CD4-positive, alpha-beta T cell (primary cell): ENCODE results near the gene TRERF1. TPM values are rescaled to one million over a fixed set of nuclear protein-coding genes. Genes with fewer than 3 reads are reported as not detected.

Experiments used
- ATAC-seq: fragments of 200-7000 bp; cut with Tn5 transposase; one replicate; pipeline ENCODE4 v1.10.0; 2022; ENCODE audit warnings: mild to moderate bottlenecking; ENCODE audit not compliant: poor library complexity
- CTCF ChIA-PET: fragments of 350-600 bp; sonication (Branson Sonifier 250); formaldehyde crosslinking; loops from one replicate; lab custom pipeline; 2021; ENCODE audit warnings: antibody characterized with exemption, inconsistent platforms; lab: Charles Lee
- POLR2A ChIA-PET: fragments of 350-600 bp; sonication (Branson Sonifier 250); formaldehyde crosslinking; loops from one replicate; lab custom pipeline; 2021; ENCODE audit warnings: antibody characterized with exemption, inconsistent platforms; lab: Charles Lee
- DNase-seq, 14 experiments: peaks; one replicate each; pipeline ENCODE4 v3.0.0-alpha.2; 2013 to 2020; ENCODE audit warnings: mixed read lengths in 2 of 14
- H3K27ac ChIP-seq, 2 donors: one replicate each; pipeline versions ENCODE4 v1.5.1 to v1.7.0; 2013; ENCODE audit warnings: low read length in 2 of 2, low read depth in 1 of 2, mild to moderate bottlenecking in 1 of 2
- H3K27me3 ChIP-seq, 2 experiments: 1 replicate in 1 of 2; 2 replicates in 1 of 2; pipeline versions ENCODE4 v1.6.1 to v1.7.0; 2013; ENCODE audit warnings: low read length in 2 of 2, control low read depth in 1 of 2, mild to moderate bottlenecking in 1 of 2, moderate library complexity in 1 of 2; ENCODE audit not compliant: insufficient read depth in 2 of 2, control insufficient read depth in 1 of 2
- H3K36me3 ChIP-seq: one replicate; pipeline ENCODE4 v1.6.1; 2013; ENCODE audit warnings: low read length, control low read depth; ENCODE audit not compliant: insufficient read depth
- H3K4me1 ChIP-seq: one replicate; pipeline ENCODE4 v1.6.1; 2013; ENCODE audit warnings: low read length, control low read depth; ENCODE audit not compliant: insufficient read depth
- H3K4me3 ChIP-seq: one replicate; pipeline ENCODE4 v1.5.1; 2013; ENCODE audit warnings: mild to moderate bottlenecking, low read length, moderate library complexity
- H3K9me3 ChIP-seq, 2 experiments: 1 replicate in 1 of 2; 2 replicates in 1 of 2; pipeline versions ENCODE4 v1.6.1 to v1.7.0; 2013; ENCODE audit warnings: low read length in 2 of 2, mild to moderate bottlenecking in 2 of 2, control low read depth in 1 of 2, moderate library complexity in 1 of 2; ENCODE audit not compliant: control insufficient read depth in 1 of 2, insufficient read depth in 1 of 2
- H3K27ac Mint-ChIP-seq: one replicate; pipeline ENCODE4 v1.8.0; 2020; ENCODE audit warnings: mixed read lengths
- H3K27me3 Mint-ChIP-seq: one replicate; pipeline ENCODE4 v1.8.0; 2021; ENCODE audit warnings: mixed read lengths
- H3K36me3 Mint-ChIP-seq: one replicate; pipeline ENCODE4 v1.8.0; 2021; ENCODE audit warnings: low read depth, mixed read lengths
- H3K4me1 Mint-ChIP-seq: one replicate; pipeline ENCODE4 v1.8.0; 2021; ENCODE audit warnings: low read depth, mixed read lengths
- H3K4me3 Mint-ChIP-seq: one replicate; pipeline ENCODE4 v1.8.0; 2020; ENCODE audit warnings: mild to moderate bottlenecking, mixed read lengths
- H3K9me3 Mint-ChIP-seq: one replicate; pipeline ENCODE4 v1.8.0; 2020; ENCODE audit warnings: mixed read lengths
- intact Hi-C, 2 experiments: fragments of 100-400 bp; cut with DNase I in 1 of 2; cut with micrococcal nuclease in 1 of 2; formaldehyde crosslinking; loops; one replicate each; pipeline versions ENCODE4 v1.15.1 to v1.9.0; 2023 to 2025; cut with DNase I, micrococcal nuclease
- total RNA-seq, 174 experiments: library from RNA in 2 of 174; stranded (reverse) in 2 of 174; gene quantifications; one replicate each; pipeline ENCODE4 v1.2.3 and lab custom pipeline; 2021 to 2026
- TF ChIP-seq, protein P1 (sequence below): fragments of 200-600 bp; IDR thresholded peaks from one replicate; pipeline ENCODE4 v1.8.0; 2022; ENCODE audit warnings: antibody characterized with exemption, mild to moderate bottlenecking

TRERF1 gene
- total RNA-seq, 2 experiments from 2014 or later = 31.0 to 31.7 TPM

DNA sequence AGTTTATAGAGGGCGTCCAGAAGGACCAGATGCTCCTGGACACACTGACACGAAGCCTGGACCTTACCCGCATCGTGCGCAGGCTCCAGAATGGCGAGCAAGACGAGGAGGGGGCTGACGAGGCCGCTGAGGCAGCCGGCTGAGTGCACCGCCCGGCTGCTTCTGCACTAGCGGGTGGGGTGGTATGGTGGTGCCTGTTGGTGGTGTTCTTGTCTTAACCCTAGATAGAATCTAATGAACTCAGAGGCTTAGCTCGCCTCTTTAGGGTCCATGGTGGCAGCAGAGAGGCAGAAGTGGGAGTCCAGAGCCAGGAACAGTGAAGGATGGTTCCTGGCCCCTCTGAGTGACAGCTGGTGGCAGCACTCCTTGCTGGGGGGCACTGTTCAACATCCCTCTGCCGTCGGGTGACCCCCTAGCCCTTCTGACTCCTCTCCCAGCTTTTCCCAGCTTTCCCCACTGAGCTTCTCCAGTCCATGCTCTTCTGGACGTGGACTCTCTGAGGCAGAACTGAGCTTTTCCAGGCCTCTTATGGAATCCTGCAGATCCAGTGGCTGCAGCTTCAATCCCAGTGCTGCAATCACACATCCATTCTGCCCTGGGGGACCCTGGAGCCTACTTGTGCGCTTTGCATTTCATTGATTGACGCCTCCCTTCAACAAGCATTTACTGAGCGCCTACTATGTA is 272.3 kb downstream of the TRERF1 start:
- H3K9me3 Mint-ChIP-seq = no peaks in the 10 kb centered on the region
- no peak overlapping the region for H3K27ac Mint-ChIP-seq
- DNase-seq (no peak), ATAC-seq (no peak)
- no peaks in the 10 kb centered on the region for H3K9me3 ChIP-seq
- CTCF ChIA-PET = no interaction called here
- H3K27ac ChIP-seq = no peak overlapping the region
- peaks cover 10% of the 10 kb centered on the region for H3K27me3 Mint-ChIP-seq
- no peaks in the 10 kb centered on the region for H3K36me3 ChIP-seq
- no peak overlapping the region for H3K4me3 Mint-ChIP-seq
- H3K4me1 Mint-ChIP-seq = no peaks in the 10 kb centered on the region
- intact Hi-C loops = no loop called here
- no peak overlapping the region for H3K4me3 ChIP-seq
- peaks cover 0 to 2% of the 10 kb centered on the region in 2 experiments for H3K27me3 ChIP-seq
- TF ChIP-seq, protein P1, sequence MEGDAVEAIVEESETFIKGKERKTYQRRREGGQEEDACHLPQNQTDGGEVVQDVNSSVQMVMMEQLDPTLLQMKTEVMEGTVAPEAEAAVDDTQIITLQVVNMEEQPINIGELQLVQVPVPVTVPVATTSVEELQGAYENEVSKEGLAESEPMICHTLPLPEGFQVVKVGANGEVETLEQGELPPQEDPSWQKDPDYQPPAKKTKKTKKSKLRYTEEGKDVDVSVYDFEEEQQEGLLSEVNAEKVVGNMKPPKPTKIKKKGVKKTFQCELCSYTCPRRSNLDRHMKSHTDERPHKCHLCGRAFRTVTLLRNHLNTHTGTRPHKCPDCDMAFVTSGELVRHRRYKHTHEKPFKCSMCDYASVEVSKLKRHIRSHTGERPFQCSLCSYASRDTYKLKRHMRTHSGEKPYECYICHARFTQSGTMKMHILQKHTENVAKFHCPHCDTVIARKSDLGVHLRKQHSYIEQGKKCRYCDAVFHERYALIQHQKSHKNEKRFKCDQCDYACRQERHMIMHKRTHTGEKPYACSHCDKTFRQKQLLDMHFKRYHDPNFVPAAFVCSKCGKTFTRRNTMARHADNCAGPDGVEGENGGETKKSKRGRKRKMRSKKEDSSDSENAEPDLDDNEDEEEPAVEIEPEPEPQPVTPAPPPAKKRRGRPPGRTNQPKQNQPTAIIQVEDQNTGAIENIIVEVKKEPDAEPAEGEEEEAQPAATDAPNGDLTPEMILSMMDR = no peak
- POLR2A ChIA-PET = no interaction called here
- H3K36me3 Mint-ChIP-seq = no peaks in the 10 kb centered on the region
- H3K4me1 ChIP-seq = peaks cover 8% of the 10 kb centered on the region

DNA sequence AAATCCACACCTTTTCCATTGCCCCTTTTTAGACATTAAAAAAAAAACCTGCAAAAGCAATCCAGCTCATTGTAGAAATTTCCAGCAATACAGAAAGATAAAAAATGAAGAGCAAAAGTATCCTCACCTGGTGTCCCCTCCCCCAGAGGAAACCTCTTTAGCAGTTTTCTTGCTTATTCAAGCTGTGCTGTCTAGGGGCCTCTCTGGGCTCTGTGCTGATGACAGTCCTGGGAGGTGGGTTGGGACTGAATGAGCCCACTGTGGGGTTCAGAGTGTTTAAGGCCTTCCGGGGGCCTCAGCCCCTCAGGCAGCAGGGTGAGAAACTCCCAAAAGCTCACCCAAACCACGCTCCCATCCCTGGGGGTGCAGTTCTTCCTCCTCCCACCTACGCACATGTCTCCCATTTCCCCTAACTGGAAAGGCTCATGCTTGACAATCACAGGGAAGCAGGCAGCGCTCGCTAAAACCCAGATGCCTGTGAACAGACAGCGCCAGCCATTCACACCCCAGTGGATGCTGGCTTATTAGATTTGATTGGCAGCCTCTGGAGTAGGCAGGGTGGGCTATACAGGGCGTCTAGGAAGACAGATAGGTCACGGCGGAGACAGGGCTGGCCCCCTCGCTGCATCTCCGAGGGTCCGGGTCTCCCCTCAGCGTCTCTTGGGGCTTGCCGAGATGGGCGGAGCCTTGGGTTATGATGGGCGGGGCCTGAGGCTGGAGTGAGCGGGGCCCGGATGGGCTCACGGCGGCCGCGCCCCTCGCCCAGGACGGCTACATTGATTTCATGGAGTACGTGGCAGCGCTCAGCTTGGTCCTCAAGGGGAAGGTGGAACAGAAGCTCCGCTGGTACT is 274.0 kb downstream of the TRERF1 start:
- TF ChIP-seq, protein P1 = no peak
- Mint-ChIP-seq H3K4me3 (no peak overlapping the region), H3K36me3 (no peaks in the 10 kb centered on the region), H3K4me1 (no peaks in the 10 kb centered on the region), H3K9me3 (no peaks in the 10 kb centered on the region), H3K27ac (no peak overlapping the region), H3K27me3 (peaks cover 10% of the 10 kb centered on the region)
- ATAC-seq = peak; percentile 66
- H3K27me3 ChIP-seq = peaks cover 0 to 2% of the 10 kb centered on the region in 2 experiments
- no peaks in the 10 kb centered on the region for H3K9me3 ChIP-seq
- POLR2A ChIA-PET = interaction anchor here (0.7 kb wide), 1 partner anchor 966 kb away, joined by 3 read pairs; no protein-coding TSS in a partner anchor
- H3K4me3 ChIP-seq = no peak overlapping the region
- CTCF ChIA-PET = interaction anchor here (0.6 kb wide), 1 partner anchor 32 kb away, joined by 3 read pairs; no protein-coding TSS in a partner anchor
- intact Hi-C loops = no loop called here
- peak in 4 of 14 experiments; percentile 4 to 33 (median 20) for DNase-seq
- H3K36me3 ChIP-seq = no peaks in the 10 kb centered on the region
- H3K27ac ChIP-seq = no peak overlapping the region
- H3K4me1 ChIP-seq = peaks cover 8% of the 10 kb centered on the region

DNA sequence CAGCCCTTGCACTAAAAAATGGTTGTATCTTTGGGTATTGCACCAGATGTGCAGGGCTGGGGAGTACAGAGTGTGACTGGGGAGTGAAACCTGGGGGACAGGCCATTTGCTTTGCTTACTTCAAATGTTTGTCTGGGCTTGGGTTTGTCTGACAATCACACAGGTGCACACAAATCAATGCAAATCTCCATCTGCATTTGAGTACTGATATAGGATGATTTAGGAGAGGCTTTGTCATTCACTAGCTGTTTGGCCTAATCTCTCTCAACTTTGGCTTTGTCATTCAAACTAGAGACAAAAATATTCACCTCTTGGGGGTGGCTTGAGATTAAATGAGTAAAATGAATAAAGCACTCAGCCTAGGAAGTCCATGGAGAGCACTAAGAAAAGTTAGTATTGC is 274.7 kb downstream of the TRERF1 start:
- intact Hi-C loops = no loop called here
- no peaks in the 10 kb centered on the region for H3K9me3 ChIP-seq
- Mint-ChIP-seq H3K27me3 (peaks cover 10% of the 10 kb centered on the region), H3K36me3 (no peaks in the 10 kb centered on the region), H3K27ac (no peak overlapping the region), H3K9me3 (no peaks in the 10 kb centered on the region), H3K4me3 (no peak overlapping the region), H3K4me1 (no peaks in the 10 kb centered on the region)
- no peak overlapping the region for H3K27ac ChIP-seq
- no peaks in the 10 kb centered on the region for H3K36me3 ChIP-seq
- no peak overlapping the region for H3K4me3 ChIP-seq
- no peak for DNase-seq
- H3K4me1 ChIP-seq = peaks cover 8% of the 10 kb centered on the region
- CTCF ChIA-PET = no interaction called here
- POLR2A ChIA-PET = no interaction called here
- no peak for ATAC-seq
- H3K27me3 ChIP-seq = peaks cover 0 to 2% of the 10 kb centered on the region in 2 experiments
- TF ChIP-seq, protein P1 = no peak
